Measurements from ENCODE around the gene AIF1L. TPM values are rescaled to one million over a fixed set of nuclear protein-coding genes. Genes with fewer than 3 reads are reported as not detected.

The AIF1L gene
- total RNA-seq, 1 experiment from 2014 or later, result 6.0 TPM

DNA sequence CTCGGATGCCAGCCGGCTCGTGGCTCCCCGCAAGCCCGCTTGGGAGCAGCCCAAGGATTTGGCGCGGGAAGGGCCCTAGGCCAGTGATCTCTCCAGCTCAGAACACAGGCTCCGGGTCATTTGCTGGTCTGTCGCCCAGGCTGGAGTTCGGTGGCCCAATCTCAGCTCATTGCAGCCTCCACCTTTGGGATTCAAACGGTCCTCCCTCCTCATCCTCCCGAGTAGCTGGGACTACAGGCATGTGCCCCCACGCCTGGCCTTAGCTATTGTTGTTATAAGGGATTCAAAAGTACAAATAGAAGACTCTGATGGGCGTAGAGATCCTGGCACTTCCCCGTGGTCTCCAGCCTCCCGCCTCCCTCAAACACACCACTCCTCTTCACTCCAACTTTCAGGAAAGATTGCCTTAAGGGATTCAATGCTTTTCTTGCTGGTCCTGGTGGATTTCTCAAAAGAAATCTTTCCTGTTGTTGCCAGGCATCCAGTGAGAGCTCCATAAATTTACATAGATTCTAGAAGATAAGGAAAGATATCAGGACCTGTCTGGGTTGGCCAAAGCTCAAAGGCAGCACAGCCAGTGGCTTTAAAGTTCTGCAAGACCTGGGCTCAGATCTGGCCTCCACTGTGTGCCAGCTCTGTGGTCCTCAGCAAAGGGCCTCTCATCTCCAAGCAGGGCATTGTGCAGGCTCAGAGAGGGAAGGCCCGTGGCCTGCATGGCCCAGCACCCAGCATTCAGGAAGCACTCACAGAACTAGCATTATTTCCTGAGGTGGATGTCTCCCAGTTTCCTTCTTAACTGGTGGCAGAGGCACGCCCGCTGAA is 1.0 kb downstream of the AIF1L start:
- CTCF ChIA-PET, result no interaction called here
- no TSS peak for BruUV-seq (replicated peaks)
- H3K36me3 ChIP-seq (ENCODE audit: control insufficient read depth, insufficient read depth, low read length), result no peaks in the 10 kb centered on the region; the same call in 1 of the 2 replicates
- peak overlapping the region; percentile 47 to 52 for H3K4me3 ChIP-seq (ENCODE audit: low read depth in 2 of 2, low read length in 2 of 2)
- POLR2A ChIA-PET, result interaction anchor here (0.5 kb wide), 1 partner anchor 1850 kb away, joined by 11 read pairs; no protein-coding TSS in a partner anchor
- H3K27me3 ChIP-seq (ENCODE audit: control insufficient read depth, insufficient read depth, low read length), result no peaks in the 10 kb centered on the region
- H3K9me3 ChIP-seq (ENCODE audit: control insufficient read depth, insufficient read depth, low read depth, low read length), result no peaks in the 10 kb centered on the region
- no peak overlapping the region for H3K27ac ChIP-seq (ENCODE audit: low read length)
- DNase-seq (ENCODE audit: low read depth, low spot score), result no peak
- 0 out of 2 replicates have a peak, but pooled peaks cover 5% of the 10 kb centered on the region for H3K4me1 ChIP-seq (ENCODE audit: control insufficient read depth, insufficient read depth, low read length)
- TF ChIP-seq SIN3A (IDR thresholded peaks at IDR 0.05; ENCODE audit: borderline replicate concordance, insufficient read depth, low read depth, low read length) (no peak), TCF7L2 (IDR thresholded peaks at IDR 0.05; ENCODE audit: low read depth, low read length) (no peak), POLR2AphosphoS5 (IDR thresholded peaks at IDR 0.05; ENCODE audit: low read depth, low read length) (no peak)
- TF ChIP-seq, protein P1, sequence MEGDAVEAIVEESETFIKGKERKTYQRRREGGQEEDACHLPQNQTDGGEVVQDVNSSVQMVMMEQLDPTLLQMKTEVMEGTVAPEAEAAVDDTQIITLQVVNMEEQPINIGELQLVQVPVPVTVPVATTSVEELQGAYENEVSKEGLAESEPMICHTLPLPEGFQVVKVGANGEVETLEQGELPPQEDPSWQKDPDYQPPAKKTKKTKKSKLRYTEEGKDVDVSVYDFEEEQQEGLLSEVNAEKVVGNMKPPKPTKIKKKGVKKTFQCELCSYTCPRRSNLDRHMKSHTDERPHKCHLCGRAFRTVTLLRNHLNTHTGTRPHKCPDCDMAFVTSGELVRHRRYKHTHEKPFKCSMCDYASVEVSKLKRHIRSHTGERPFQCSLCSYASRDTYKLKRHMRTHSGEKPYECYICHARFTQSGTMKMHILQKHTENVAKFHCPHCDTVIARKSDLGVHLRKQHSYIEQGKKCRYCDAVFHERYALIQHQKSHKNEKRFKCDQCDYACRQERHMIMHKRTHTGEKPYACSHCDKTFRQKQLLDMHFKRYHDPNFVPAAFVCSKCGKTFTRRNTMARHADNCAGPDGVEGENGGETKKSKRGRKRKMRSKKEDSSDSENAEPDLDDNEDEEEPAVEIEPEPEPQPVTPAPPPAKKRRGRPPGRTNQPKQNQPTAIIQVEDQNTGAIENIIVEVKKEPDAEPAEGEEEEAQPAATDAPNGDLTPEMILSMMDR (IDR thresholded peaks at IDR 0.05), result no peak
- TF ChIP-seq, protein P2, sequence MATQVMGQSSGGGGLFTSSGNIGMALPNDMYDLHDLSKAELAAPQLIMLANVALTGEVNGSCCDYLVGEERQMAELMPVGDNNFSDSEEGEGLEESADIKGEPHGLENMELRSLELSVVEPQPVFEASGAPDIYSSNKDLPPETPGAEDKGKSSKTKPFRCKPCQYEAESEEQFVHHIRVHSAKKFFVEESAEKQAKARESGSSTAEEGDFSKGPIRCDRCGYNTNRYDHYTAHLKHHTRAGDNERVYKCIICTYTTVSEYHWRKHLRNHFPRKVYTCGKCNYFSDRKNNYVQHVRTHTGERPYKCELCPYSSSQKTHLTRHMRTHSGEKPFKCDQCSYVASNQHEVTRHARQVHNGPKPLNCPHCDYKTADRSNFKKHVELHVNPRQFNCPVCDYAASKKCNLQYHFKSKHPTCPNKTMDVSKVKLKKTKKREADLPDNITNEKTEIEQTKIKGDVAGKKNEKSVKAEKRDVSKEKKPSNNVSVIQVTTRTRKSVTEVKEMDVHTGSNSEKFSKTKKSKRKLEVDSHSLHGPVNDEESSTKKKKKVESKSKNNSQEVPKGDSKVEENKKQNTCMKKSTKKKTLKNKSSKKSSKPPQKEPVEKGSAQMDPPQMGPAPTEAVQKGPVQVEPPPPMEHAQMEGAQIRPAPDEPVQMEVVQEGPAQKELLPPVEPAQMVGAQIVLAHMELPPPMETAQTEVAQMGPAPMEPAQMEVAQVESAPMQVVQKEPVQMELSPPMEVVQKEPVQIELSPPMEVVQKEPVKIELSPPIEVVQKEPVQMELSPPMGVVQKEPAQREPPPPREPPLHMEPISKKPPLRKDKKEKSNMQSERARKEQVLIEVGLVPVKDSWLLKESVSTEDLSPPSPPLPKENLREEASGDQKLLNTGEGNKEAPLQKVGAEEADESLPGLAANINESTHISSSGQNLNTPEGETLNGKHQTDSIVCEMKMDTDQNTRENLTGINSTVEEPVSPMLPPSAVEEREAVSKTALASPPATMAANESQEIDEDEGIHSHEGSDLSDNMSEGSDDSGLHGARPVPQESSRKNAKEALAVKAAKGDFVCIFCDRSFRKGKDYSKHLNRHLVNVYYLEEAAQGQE (IDR thresholded peaks at IDR 0.05; ENCODE audit: insufficient read depth in 1 of 2, low read depth in 2 of 2, low read length in 1 of 2), result no peak
- intact Hi-C loops (cut with micrococcal nuclease; ENCODE audit: unreplicated experiment), result no loop called here
- in situ Hi-C loops (cut with HindIII; ENCODE audit: low pct_unique_long_range_greater_than_20kb, low sequenced_read_pairs), result no loop called here
- peak; percentile 25 for ATAC-seq

DNA sequence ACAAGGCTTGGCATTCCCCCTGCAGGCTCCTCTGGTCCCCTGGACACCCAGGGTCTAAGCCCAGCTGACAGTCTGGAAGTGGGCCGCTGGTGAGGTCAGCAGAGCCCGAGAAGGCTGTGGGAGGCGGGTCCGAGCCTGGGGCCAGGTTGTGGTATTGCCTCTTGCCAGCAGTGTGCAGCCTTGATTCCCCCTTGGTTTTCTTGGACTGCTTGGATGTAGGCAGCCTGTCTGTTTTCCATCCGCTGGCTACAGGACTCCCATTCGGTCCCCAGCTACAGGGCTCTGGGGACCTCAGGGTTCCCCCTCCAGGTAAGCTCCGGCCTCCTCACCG is 1.6 kb downstream of the AIF1L start:
- no peak for ATAC-seq
- no peak for DNase-seq (ENCODE audit: low read depth, low spot score)
- ChIA-PET CTCF (no interaction called here), POLR2A (interaction anchor here (0.5 kb wide), 1 partner anchor 1849 kb away, joined by 11 read pairs; no protein-coding TSS in a partner anchor)
- H3K27me3 ChIP-seq (ENCODE audit: control insufficient read depth, insufficient read depth, low read length), result no peaks in the 10 kb centered on the region
- in situ Hi-C loops (cut with HindIII; ENCODE audit: low pct_unique_long_range_greater_than_20kb, low sequenced_read_pairs), result no loop called here
- no TSS peak for BruUV-seq (replicated peaks)
- H3K36me3 ChIP-seq (ENCODE audit: control insufficient read depth, insufficient read depth, low read length), result no peaks in the 10 kb centered on the region; the same call in 1 of the 2 replicates
- no peaks in the 10 kb centered on the region for H3K9me3 ChIP-seq (ENCODE audit: control insufficient read depth, insufficient read depth, low read depth, low read length)
- no peak for TF ChIP-seq SIN3A (IDR thresholded peaks at IDR 0.05; ENCODE audit: borderline replicate concordance, insufficient read depth, low read depth, low read length)
- TF ChIP-seq, protein P2 (IDR thresholded peaks at IDR 0.05; ENCODE audit: insufficient read depth in 1 of 2, low read depth in 2 of 2, low read length in 1 of 2), result no peak
- TF ChIP-seq TCF7L2 (IDR thresholded peaks at IDR 0.05; ENCODE audit: low read depth, low read length), result no peak
- TF ChIP-seq, protein P1 (IDR thresholded peaks at IDR 0.05), result no peak
- intact Hi-C loops (cut with micrococcal nuclease; ENCODE audit: unreplicated experiment), result no loop called here
- H3K4me3 ChIP-seq (ENCODE audit: low read depth in 2 of 2, low read length in 2 of 2), result no peak overlapping the region
- 0 out of 2 replicates have a peak, but pooled peaks cover 5% of the 10 kb centered on the region for H3K4me1 ChIP-seq (ENCODE audit: control insufficient read depth, insufficient read depth, low read length)
- H3K27ac ChIP-seq (ENCODE audit: low read length), result no peak overlapping the region

All from Panc1 (cell line).